DND-41 (cell line): ENCODE results near the gene NKAIN2.

Experiments used
- ATAC-seq: fragments of 200-7000 bp; cut with Tn5 transposase; 3 replicates; pipeline ENCODE4 v1.9.1; 2021; ENCODE audit warnings: low read depth; ENCODE audit not compliant: insufficient read depth
- DNase-seq: peaks from one replicate; pipeline ENCODE4 v3.0.0-alpha.2; 2020
- H2AFZ ChIP-seq: 2 replicates; pipeline ENCODE4 v1.6.0; 2012; ENCODE audit warnings: low read depth, low read length
- H3K27ac ChIP-seq: 2 replicates; pipeline ENCODE4 v1.5.1; 2012; ENCODE audit warnings: low read length, inconsistent platforms
- H3K27me3 ChIP-seq: fragments of 200-600 bp; sonication (generic); 2 replicates; pipeline ENCODE4 v1.6.0; 2012; ENCODE audit warnings: low read length, mild to moderate bottlenecking, inconsistent platforms; ENCODE audit not compliant: insufficient read depth, poor library complexity
- H3K36me3 ChIP-seq: 2 replicates; pipeline ENCODE4 v1.5.1; 2012; ENCODE audit warnings: low read length, inconsistent platforms; ENCODE audit not compliant: insufficient read depth
- H3K4me1 ChIP-seq: 2 replicates; pipeline ENCODE4 v1.5.1; 2012; ENCODE audit warnings: mild to moderate bottlenecking, low read length; ENCODE audit not compliant: insufficient read depth
- H3K4me2 ChIP-seq: 2 replicates; pipeline ENCODE4 v1.6.0; 2012; ENCODE audit warnings: mild to moderate bottlenecking, moderate library complexity, low read length, inconsistent platforms; ENCODE audit not compliant: insufficient read depth
- H3K4me3 ChIP-seq, 2 experiments: fragments of 200-600 bp in 1 of 2; shearing (Covaris generic) in 1 of 2; 2 replicates each; pipeline ENCODE4 v1.5.1; 2012 to 2016; ENCODE audit warnings: inconsistent platforms in 2 of 2, low read length in 2 of 2, mild to moderate bottlenecking in 2 of 2, low read depth in 1 of 2, moderate library complexity in 1 of 2
- H3K79me2 ChIP-seq: 2 replicates; pipeline ENCODE4 v1.6.0; 2012; ENCODE audit warnings: low read length, inconsistent platforms; ENCODE audit not compliant: insufficient read depth
- H3K9ac ChIP-seq: 2 replicates; pipeline ENCODE4 v1.6.0; 2012; ENCODE audit warnings: low read depth, mild to moderate bottlenecking, inconsistent platforms, low read length, moderate library complexity
- H3K9me3 ChIP-seq: 2 replicates; pipeline ENCODE4 v1.5.1; 2012; ENCODE audit warnings: low read length, moderate library complexity, mild to moderate bottlenecking, inconsistent platforms; ENCODE audit not compliant: insufficient read depth, severe bottlenecking
- H4K20me1 ChIP-seq: 2 replicates; pipeline ENCODE4 v1.6.0; 2012; ENCODE audit warnings: low read length; ENCODE audit not compliant: insufficient read depth
- CTCF ChIP-seq: IDR thresholded peaks from 2 replicates; pipeline ENCODE4 v1.5.1; 2012; ENCODE audit warnings: borderline replicate concordance, low read length, moderate library complexity, mild to moderate bottlenecking; ENCODE audit not compliant: poor library complexity, severe bottlenecking; ENCODE audit errors: extremely low read depth
- EZH2 ChIP-seq: IDR thresholded peaks from 3 replicates; pipeline ENCODE4 v1.6.1; 2012; ENCODE audit warnings: borderline replicate concordance, low read depth, mild to moderate bottlenecking, moderate library complexity, low read length, inconsistent platforms; ENCODE audit not compliant: severe bottlenecking

NKAIN2 gene

DNA sequence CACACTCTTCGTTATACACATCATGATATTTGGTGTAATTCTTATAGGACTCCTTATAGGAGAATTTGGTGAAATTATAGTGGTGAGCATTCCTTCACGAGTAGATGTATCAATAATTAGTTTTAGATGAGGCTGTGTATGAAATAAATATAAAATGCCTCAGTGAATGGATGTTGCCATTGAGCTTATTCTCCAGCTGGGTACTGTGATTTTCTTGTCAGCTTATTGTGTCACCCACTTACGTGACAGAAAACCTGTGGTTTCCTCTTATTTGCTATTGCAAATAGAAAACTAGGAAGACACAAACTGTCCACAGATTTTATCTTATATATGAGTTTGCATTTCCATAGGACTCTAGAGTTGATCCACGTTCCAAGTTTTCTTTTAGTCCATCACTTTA lies 718.7 kb downstream of the NKAIN2 start:
- Histone ChIP-seq H4K20me1 (no peaks in the 10 kb centered on the region), H3K79me2 (no peaks in the 10 kb centered on the region), H3K27me3 (no peaks in the 10 kb centered on the region), H3K9me3 (no peaks in the 10 kb centered on the region), H2AFZ (no peak overlapping the region), H3K27ac (no peak overlapping the region), H3K36me3 (no peaks in the 10 kb centered on the region), H3K9ac (no peak overlapping the region), H3K4me1 (no peaks in the 10 kb centered on the region), H3K4me3 (no peak overlapping the region), H3K4me2 (no peak overlapping the region)
- TF ChIP-seq CTCF (no peak), EZH2 (no peak)
- ATAC-seq (no peak), DNase-seq (no peak)

DNA sequence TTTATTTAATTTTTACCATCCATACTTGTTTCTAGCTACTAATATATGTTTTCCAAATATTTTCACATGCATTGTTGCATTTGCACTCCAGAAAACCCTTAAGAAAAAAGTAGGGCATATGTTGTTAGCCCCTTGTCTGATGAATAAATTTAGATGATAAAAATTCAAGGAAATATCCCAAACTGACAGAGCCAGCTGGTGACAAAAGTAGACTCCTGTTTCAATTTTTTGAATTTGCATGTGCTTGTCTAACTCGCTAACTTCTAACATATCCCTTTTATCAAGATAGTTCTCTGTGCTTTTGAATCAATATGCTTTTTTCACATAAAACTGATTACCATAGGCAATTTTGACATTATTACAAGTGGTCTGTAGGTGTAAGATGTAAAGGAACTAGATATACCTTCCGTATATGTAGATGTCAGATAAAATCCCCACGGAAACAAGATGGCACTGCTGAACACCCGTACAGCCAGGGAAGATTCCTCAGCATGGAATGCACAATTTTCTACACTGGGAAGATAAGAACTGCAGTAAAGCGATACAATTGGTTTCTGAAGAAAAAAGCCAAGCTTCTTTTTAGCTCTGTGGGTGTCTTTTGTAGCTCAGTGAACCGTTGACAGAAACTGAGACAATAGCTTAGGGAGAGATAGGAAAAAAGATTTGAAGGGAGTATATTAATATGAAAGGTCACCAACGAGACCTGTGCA lies 721.0 kb downstream of the NKAIN2 start:
- Histone ChIP-seq H3K27ac (no peak overlapping the region), H3K79me2 (no peaks in the 10 kb centered on the region), H2AFZ (no peak overlapping the region), H3K4me1 (no peaks in the 10 kb centered on the region), H4K20me1 (no peaks in the 10 kb centered on the region), H3K9me3 (no peaks in the 10 kb centered on the region), H3K27me3 (no peaks in the 10 kb centered on the region), H3K4me3 (no peak overlapping the region), H3K4me2 (no peak overlapping the region), H3K9ac (no peak overlapping the region), H3K36me3 (no peaks in the 10 kb centered on the region)
- ATAC-seq = no peak
- no peak for DNase-seq
- TF ChIP-seq CTCF = no peak
- TF ChIP-seq EZH2 = no peak

DNA sequence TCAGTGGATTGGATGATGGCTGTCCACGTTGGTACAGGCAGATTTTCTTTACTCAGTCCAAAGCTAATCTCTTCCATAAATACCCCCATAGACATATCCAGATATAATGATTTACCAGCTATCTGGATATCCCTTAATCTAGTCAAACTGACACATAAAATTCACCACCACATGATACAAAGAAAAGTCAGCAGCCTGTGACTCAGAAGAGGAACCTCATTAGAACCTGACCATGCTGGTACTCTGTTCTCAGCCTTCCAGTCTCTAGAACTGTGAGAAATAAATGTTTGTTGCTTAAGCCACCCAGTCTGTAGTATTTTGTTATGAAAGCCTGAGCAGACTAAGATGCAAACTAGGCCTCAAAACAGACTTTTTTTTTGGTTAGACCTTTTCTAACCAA lies 727.3 kb downstream of the NKAIN2 start:
- DNase-seq = no peak
- no peak for TF ChIP-seq CTCF
- H3K9me3 ChIP-seq = no peaks in the 10 kb centered on the region
- H3K27me3 ChIP-seq = no peaks in the 10 kb centered on the region
- H2AFZ ChIP-seq = no peak overlapping the region
- H3K79me2 ChIP-seq = no peaks in the 10 kb centered on the region
- no peak for ATAC-seq
- H3K4me3 ChIP-seq = no peak overlapping the region
- H3K36me3 ChIP-seq = no peaks in the 10 kb centered on the region
- H3K4me1 ChIP-seq = no peaks in the 10 kb centered on the region
- no peaks in the 10 kb centered on the region for H4K20me1 ChIP-seq
- H3K4me2 ChIP-seq = no peak overlapping the region
- no peak overlapping the region for H3K9ac ChIP-seq
- no peak overlapping the region for H3K27ac ChIP-seq

DNA sequence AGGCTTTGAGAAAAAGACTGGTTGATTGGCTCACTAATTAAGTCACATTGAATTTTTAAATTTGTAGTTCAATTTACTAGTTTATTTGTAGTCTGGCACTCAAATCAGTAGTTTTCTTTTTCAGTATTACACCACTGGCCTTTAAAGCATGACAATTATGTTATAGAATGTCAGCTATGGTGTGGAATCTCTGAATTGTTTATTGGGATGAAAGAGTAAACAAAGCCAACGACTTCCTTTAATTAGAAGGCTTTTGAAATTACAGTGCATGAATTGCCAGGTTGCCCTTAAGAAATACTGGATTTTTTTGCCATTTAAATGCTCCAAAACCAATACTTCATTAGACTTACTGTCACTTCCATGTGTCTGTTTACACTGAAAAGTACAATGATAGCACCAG lies 731.6 kb downstream of the NKAIN2 start:
- Histone ChIP-seq H3K27ac (no peak overlapping the region), H3K9me3 (no peaks in the 10 kb centered on the region), H3K9ac (no peak overlapping the region), H4K20me1 (no peaks in the 10 kb centered on the region), H3K27me3 (no peaks in the 10 kb centered on the region), H3K4me1 (no peaks in the 10 kb centered on the region), H3K36me3 (no peaks in the 10 kb centered on the region), H3K4me2 (no peak overlapping the region), H2AFZ (no peak overlapping the region), H3K79me2 (no peaks in the 10 kb centered on the region), H3K4me3 (no peak overlapping the region)
- ATAC-seq (no peak), DNase-seq (no peak)
- TF ChIP-seq EZH2 (no peak), CTCF (no peak)
